Endothelial cell (in vitro differentiated cells): Measurements from ENCODE around the gene RPS6KL1. TPM values are rescaled to one million over a fixed set of nuclear protein-coding genes. Genes with fewer than 3 reads are reported as not detected.
A peak's percentile ranks its signal among the peaks of the same experiment; 100 is the strongest.

Experiments
- DNase-seq: peaks from one replicate; pipeline ENCODE4 v3.0.0; 2021; ENCODE audit warnings: low spot score
- H3K27ac Mint-ChIP-seq: one replicate; pipeline ENCODE4 v1.8.0; 2021; ENCODE audit warnings: mixed read lengths, inconsistent platforms; ENCODE audit not compliant: unreplicated experiment
- H3K27me3 Mint-ChIP-seq: one replicate; pipeline ENCODE4 v1.8.0; 2021; ENCODE audit warnings: mild to moderate bottlenecking, moderate library complexity, mixed read lengths, inconsistent platforms; ENCODE audit not compliant: unreplicated experiment
- H3K36me3 Mint-ChIP-seq: one replicate; pipeline ENCODE4 v1.8.0; 2021; ENCODE audit warnings: mild to moderate bottlenecking, low read depth, mixed read lengths, inconsistent platforms; ENCODE audit not compliant: unreplicated experiment
- H3K4me1 Mint-ChIP-seq: one replicate; pipeline ENCODE4 v1.8.0; 2021; ENCODE audit warnings: mild to moderate bottlenecking, mixed read lengths, inconsistent platforms; ENCODE audit not compliant: unreplicated experiment
- H3K4me3 Mint-ChIP-seq: one replicate; pipeline ENCODE4 v1.8.0; 2021; ENCODE audit warnings: mild to moderate bottlenecking, mixed read lengths, inconsistent platforms; ENCODE audit not compliant: unreplicated experiment
- H3K9me3 Mint-ChIP-seq: one replicate; pipeline ENCODE4 v1.8.0; 2021; ENCODE audit warnings: mixed read lengths, inconsistent platforms; ENCODE audit not compliant: unreplicated experiment
- total RNA-seq: library from RNA; stranded (reverse); fragmentation: NEBNext Ultra II Directional; extraction: Animal tissue kit (Norgen Biotek cat#: 25700); gene quantifications from one replicate; pipeline ENCODE4 v1.2.1, GENCODE V29; 2021; ENCODE audit not compliant: unreplicated experiment
- TF ChIP-seq, protein P1 (sequence below): fragments of 200-600 bp; sonication (generic); IDR thresholded peaks from one replicate; pipeline ENCODE4 v1.5.0; 2021; ENCODE audit warnings: antibody characterized with exemption; ENCODE audit not compliant: unreplicated experiment

RPS6KL1 gene
- total RNA-seq, 1 donor from 2014 or later, result 2.3 TPM

- H3K4me1 Mint-ChIP-seq, result peaks cover 11% of the 10 kb centered on the region
- peak overlapping the region; percentile 72 for H3K27ac Mint-ChIP-seq
- H3K4me3 Mint-ChIP-seq, result peak overlapping the region; percentile 51
- H3K36me3 Mint-ChIP-seq, result peaks cover 4% of the 10 kb centered on the region
- H3K9me3 Mint-ChIP-seq, result no peaks in the 10 kb centered on the region
- H3K27me3 Mint-ChIP-seq, result peaks cover 6% of the 10 kb centered on the region
- TF ChIP-seq, protein P1, sequence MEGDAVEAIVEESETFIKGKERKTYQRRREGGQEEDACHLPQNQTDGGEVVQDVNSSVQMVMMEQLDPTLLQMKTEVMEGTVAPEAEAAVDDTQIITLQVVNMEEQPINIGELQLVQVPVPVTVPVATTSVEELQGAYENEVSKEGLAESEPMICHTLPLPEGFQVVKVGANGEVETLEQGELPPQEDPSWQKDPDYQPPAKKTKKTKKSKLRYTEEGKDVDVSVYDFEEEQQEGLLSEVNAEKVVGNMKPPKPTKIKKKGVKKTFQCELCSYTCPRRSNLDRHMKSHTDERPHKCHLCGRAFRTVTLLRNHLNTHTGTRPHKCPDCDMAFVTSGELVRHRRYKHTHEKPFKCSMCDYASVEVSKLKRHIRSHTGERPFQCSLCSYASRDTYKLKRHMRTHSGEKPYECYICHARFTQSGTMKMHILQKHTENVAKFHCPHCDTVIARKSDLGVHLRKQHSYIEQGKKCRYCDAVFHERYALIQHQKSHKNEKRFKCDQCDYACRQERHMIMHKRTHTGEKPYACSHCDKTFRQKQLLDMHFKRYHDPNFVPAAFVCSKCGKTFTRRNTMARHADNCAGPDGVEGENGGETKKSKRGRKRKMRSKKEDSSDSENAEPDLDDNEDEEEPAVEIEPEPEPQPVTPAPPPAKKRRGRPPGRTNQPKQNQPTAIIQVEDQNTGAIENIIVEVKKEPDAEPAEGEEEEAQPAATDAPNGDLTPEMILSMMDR, result no peak
- no peak for DNase-seq
Observed at GRCh38 chr14:74911704-74912103, 11.4 kb downstream of the RPS6KL1 start.

DNA sequence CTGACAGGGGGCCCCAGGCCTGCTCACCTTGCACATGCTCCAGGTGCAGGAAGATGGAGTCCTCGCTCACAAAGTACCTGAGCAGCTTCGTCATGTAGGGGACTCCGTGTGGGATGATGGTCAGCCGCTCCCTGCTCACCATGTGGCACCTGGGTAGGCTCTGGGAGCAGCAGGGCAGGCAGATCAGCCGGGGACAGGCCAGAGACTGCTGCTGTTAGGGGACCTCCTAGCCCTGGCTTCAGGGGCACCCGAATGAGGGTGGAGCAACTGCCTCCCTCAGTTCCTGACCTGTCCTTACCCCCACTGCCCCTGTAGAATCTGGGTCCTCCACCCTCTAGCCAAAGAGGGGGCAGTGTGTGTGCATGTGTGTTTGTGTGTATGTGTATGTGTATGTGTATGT lies 11.8 kb downstream of the RPS6KL1 start:
- Mint-ChIP-seq H3K9me3 (no peaks in the 10 kb centered on the region), H3K4me3 (peak overlapping the region; percentile 51), H3K4me1 (peaks cover 11% of the 10 kb centered on the region), H3K27me3 (peaks cover 5% of the 10 kb centered on the region), H3K36me3 (peaks cover 4% of the 10 kb centered on the region), H3K27ac (peak overlapping the region; percentile 72)
- TF ChIP-seq, protein P1, result no peak
- no peak for DNase-seq

DNA sequence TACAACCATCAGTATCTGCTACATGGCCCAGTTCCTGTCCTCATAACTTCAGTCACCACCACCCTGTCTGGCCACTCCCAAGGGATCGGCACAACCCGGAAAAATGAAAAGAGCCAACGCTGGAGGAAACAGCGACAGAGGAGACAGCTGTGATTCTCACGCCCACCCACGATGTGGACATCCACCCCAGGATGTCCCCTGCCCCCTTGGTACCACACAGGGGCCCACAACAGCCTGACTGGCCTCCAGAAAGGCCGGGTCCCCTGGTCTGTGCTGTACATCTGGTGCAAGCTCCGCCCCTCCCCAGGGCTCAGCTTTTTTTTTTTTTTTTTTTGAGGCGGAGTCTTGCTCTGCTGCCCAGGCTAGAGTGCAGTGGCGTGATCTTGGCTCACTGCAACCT lies 12.5 kb downstream of the RPS6KL1 start:
- Mint-ChIP-seq H3K27ac (peak overlapping the region; percentile 70), H3K4me3 (no peak overlapping the region), H3K9me3 (no peaks in the 10 kb centered on the region), H3K27me3 (peaks cover 3% of the 10 kb centered on the region), H3K36me3 (peaks cover 4% of the 10 kb centered on the region), H3K4me1 (peaks cover 11% of the 10 kb centered on the region)
- no peak for DNase-seq
- TF ChIP-seq, protein P1, result no peak

DNA sequence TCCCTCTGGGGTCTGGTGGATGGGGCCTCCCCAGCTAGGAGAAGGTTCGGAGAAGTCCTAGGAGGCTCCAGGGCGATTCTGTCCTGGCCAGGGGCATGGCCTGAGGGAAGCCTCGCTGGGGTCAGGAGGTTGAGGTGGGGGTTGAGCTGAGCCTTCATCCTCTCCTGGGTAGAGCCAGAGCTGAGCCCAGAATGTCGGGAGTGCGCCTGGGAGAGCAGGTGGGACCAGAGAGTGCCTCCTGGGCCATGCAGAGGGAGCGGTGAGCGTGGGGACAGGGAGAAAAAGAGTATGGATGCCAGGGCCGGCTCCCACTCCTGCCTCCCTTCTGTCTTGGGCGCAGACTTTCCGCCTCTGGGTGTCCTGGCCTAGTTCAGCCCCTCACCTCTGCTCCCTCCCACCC lies 13.1 kb downstream of the RPS6KL1 start:
- Mint-ChIP-seq H3K4me3 (peak overlapping the region; percentile 73), H3K27ac (peak overlapping the region; percentile 70)

GRCh38 chr14:74909501-74909900 lies 13.6 kb downstream of the RPS6KL1 start:
- Mint-ChIP-seq H3K36me3 (peaks cover 10% of the 10 kb centered on the region), H3K4me3 (no peak overlapping the region), H3K9me3 (no peaks in the 10 kb centered on the region), H3K27ac (no peak overlapping the region), H3K4me1 (peaks cover 11% of the 10 kb centered on the region), H3K27me3 (peaks cover 3% of the 10 kb centered on the region)
- DNase-seq, result no peak
- TF ChIP-seq, protein P1, result no peak

More for the DNA sequence above, 13.1 kb downstream of the RPS6KL1 start:
- H3K36me3 Mint-ChIP-seq, result peaks cover 6% of the 10 kb centered on the region
- peaks cover 3% of the 10 kb centered on the region for H3K27me3 Mint-ChIP-seq
- DNase-seq, result no peak
- no peaks in the 10 kb centered on the region for H3K9me3 Mint-ChIP-seq
- TF ChIP-seq, protein P1, result no peak
- peaks cover 11% of the 10 kb centered on the region for H3K4me1 Mint-ChIP-seq
